H1 (cell line): ENCODE measurements around the gene BAIAP2. TPM values are rescaled to one million over a fixed set of nuclear protein-coding genes. Genes with fewer than 3 reads are reported as not detected.

ENCODE experiments used
- CTCF ChIA-PET: fragments of 300-600 bp; sonication (Branson Sonifier 250); formaldehyde crosslinking; loops from one replicate; lab custom pipeline; 2021; ENCODE audit not compliant: partially characterized antibody; lab: Charles Lee
- POLR2A ChIA-PET: fragments of 300-600 bp; sonication (Branson Sonifier 250); formaldehyde crosslinking; loops from one replicate; lab custom pipeline; 2021; ENCODE audit warnings: inconsistent platforms; ENCODE audit not compliant: partially characterized antibody; lab: Charles Lee
- DNase-seq, 2 experiments: peaks; one replicate each; pipeline versions ENCODE4 v3.0.0 to v3.0.0-alpha.2; 2010 to 2022; ENCODE audit warnings: low spot score in 2 of 2, low read depth in 1 of 2, mixed read lengths in 1 of 2
- FAIRE-seq: peaks from 2 replicates; lab custom pipeline; 2011; peaks lifted over from hg19 to GRCh38; lab: Jason Lieb, UNC
- H2AFZ ChIP-seq: 2 replicates; pipeline ENCODE4 v1.8.1; 2012; ENCODE audit warnings: low read length, inconsistent platforms
- H2AK5ac ChIP-seq: 2 replicates; pipeline ENCODE4 v1.6.1; 2013; ENCODE audit warnings: low read depth, low read length
- H2BK120ac ChIP-seq: replicated peaks from 2 replicates; pipeline ENCODE3; 2013; ENCODE audit warnings: low read depth, low read length, inconsistent platforms
- H2BK12ac ChIP-seq: 2 replicates; pipeline ENCODE4 v1.6.1; 2013; ENCODE audit warnings: low read depth, low read length
- H2BK15ac ChIP-seq: 2 replicates; pipeline ENCODE4 v1.6.1; 2013; ENCODE audit warnings: low read length
- H2BK20ac ChIP-seq: 2 replicates; pipeline ENCODE4 v1.6.1; 2013; ENCODE audit warnings: low read length
- H2BK5ac ChIP-seq: 2 replicates; pipeline ENCODE4 v1.6.1; 2013; ENCODE audit warnings: low read depth, low read length
- H3K14ac ChIP-seq: 2 replicates; pipeline ENCODE4 v1.6.1; 2013; ENCODE audit warnings: inconsistent platforms; ENCODE audit not compliant: insufficient read length
- H3K18ac ChIP-seq: 2 replicates; pipeline ENCODE4 v1.6.1; 2013; ENCODE audit warnings: low read length; ENCODE audit errors: extremely low read depth
- H3K23ac ChIP-seq: 2 replicates; pipeline ENCODE4 v1.6.1; 2013; ENCODE audit warnings: inconsistent platforms; ENCODE audit not compliant: insufficient read length
- H3K23me2 ChIP-seq: 2 replicates; pipeline ENCODE4 v1.6.1; 2013; ENCODE audit warnings: low read depth, low read length
- H3K27ac ChIP-seq: 2 replicates; pipeline ENCODE4 v1.6.1; 2011; ENCODE audit warnings: low read depth, low read length, inconsistent platforms
- H3K27me3 ChIP-seq, 4 experiments: replicated peaks in 1 of 4; 1 replicate in 1 of 4; 2 replicates in 3 of 4; pipeline versions ENCODE4 v1.6.1 to v1.8.1; 2011 to 2013; ENCODE audit warnings: low read length in 3 of 4, mild to moderate bottlenecking in 3 of 4, inconsistent platforms in 2 of 4, mixed read lengths in 2 of 4, moderate library complexity in 1 of 4; ENCODE audit not compliant: control insufficient read depth in 3 of 4, insufficient read depth in 3 of 4; ENCODE audit errors: extremely low read depth in 1 of 4
- H3K36me3 ChIP-seq, 4 experiments: 2 replicates each; pipeline versions ENCODE4 v1.6.1 to v1.8.1; 2011 to 2013; ENCODE audit warnings: mild to moderate bottlenecking in 4 of 4, low read length in 3 of 4, moderate library complexity in 2 of 4, control low read depth in 1 of 4, inconsistent platforms in 1 of 4; ENCODE audit not compliant: insufficient read depth in 4 of 4, control insufficient read depth in 2 of 4
- H3K4ac ChIP-seq: replicated peaks from 2 replicates; pipeline ENCODE3; 2013; ENCODE audit warnings: low read length, low read depth, mixed read lengths, inconsistent platforms; ENCODE audit not compliant: insufficient read length
- H3K4me1 ChIP-seq, 4 experiments: replicated peaks in 1 of 4; 1 replicate in 1 of 4; 2 replicates in 3 of 4; pipeline versions ENCODE4 v1.6.1 to v1.8.1; 2011 to 2013; ENCODE audit warnings: low read length in 3 of 4, inconsistent platforms in 2 of 4, mixed read lengths in 1 of 4; ENCODE audit not compliant: insufficient read depth in 4 of 4, control insufficient read depth in 3 of 4
- H3K4me2 ChIP-seq, 2 experiments: 2 replicates each; pipeline versions ENCODE4 v1.6.1 to v1.8.1; 2011 to 2013; ENCODE audit warnings: low read depth in 2 of 2, low read length in 2 of 2, control low read depth in 1 of 2, inconsistent platforms in 1 of 2, mild to moderate bottlenecking in 1 of 2; ENCODE audit not compliant: insufficient read depth in 1 of 2
- H3K4me3 ChIP-seq, 4 experiments: fragments of 200-600, 300-600 bp in 1 of 4; sonication (generic), shearing (Covaris generic), sonication (Bioruptor Twin) in 1 of 4; 2 replicates each; pipeline versions ENCODE4 v1.5.1 to v1.8.1; 2011 to 2016; ENCODE audit warnings: low read length in 4 of 4, low read depth in 3 of 4, control low read depth in 2 of 4, inconsistent platforms in 2 of 4, mild to moderate bottlenecking in 2 of 4, mixed read lengths in 1 of 4, moderate library complexity in 1 of 4; ENCODE audit not compliant: insufficient read depth in 2 of 4; ENCODE audit errors: extremely low read depth in 1 of 4
- H3K56ac ChIP-seq: replicated peaks from 2 replicates; pipeline ENCODE3; 2013; ENCODE audit warnings: low read depth, mild to moderate bottlenecking, mixed read lengths, low read length, inconsistent platforms; ENCODE audit not compliant: insufficient read length
- H3K79me1 ChIP-seq: 2 replicates; pipeline ENCODE4 v1.6.1; 2013; ENCODE audit warnings: low read depth, low read length, control low read depth
- H3K79me2 ChIP-seq, 2 experiments: 2 replicates each; pipeline versions ENCODE4 v1.6.1 to v1.8.1; 2012 to 2013; ENCODE audit warnings: low read length in 2 of 2, mild to moderate bottlenecking in 2 of 2, inconsistent platforms in 1 of 2; ENCODE audit not compliant: insufficient read depth in 2 of 2, control insufficient read depth in 1 of 2
- H3K9ac ChIP-seq, 4 experiments: replicated peaks in 1 of 4; 1 replicate in 1 of 4; 2 replicates in 3 of 4; pipeline versions ENCODE4 v1.6.1 to v1.8.1; 2011 to 2013; ENCODE audit warnings: low read depth in 3 of 4, low read length in 3 of 4, control low read depth in 2 of 4, mild to moderate bottlenecking in 2 of 4, moderate library complexity in 2 of 4, inconsistent platforms in 1 of 4; ENCODE audit errors: extremely low read depth in 1 of 4
- H3K9me3 ChIP-seq, 2 experiments: 2 replicates each; pipeline versions ENCODE4 v1.6.1 to v1.8.1; 2012 to 2013; ENCODE audit warnings: mild to moderate bottlenecking in 2 of 2, moderate library complexity in 2 of 2, control low read depth in 1 of 2, inconsistent platforms in 1 of 2, low read depth in 1 of 2, low read length in 1 of 2, mixed read lengths in 1 of 2; ENCODE audit not compliant: insufficient read depth in 2 of 2
- H4K20me1 ChIP-seq, 2 experiments: replicated peaks in 1 of 2; 2 replicates each; pipeline versions ENCODE3 to v1.8.1; 2011 to 2013; ENCODE audit warnings: inconsistent platforms in 2 of 2, low read length in 2 of 2, mild to moderate bottlenecking in 1 of 2; ENCODE audit not compliant: insufficient read depth in 2 of 2, control insufficient read depth in 1 of 2
- H4K5ac ChIP-seq: 2 replicates; pipeline ENCODE4 v1.6.1; 2013; ENCODE audit warnings: low read length, low read depth, mixed read lengths, inconsistent platforms; ENCODE audit not compliant: insufficient read length
- H4K8ac ChIP-seq: 2 replicates; pipeline ENCODE4 v1.8.0; 2013; ENCODE audit warnings: mild to moderate bottlenecking, moderate library complexity, low read length, inconsistent platforms; ENCODE audit not compliant: insufficient read depth; ENCODE audit errors: extremely low read depth
- H4K91ac ChIP-seq: replicated peaks from 2 replicates; pipeline ENCODE3; 2013; ENCODE audit warnings: low read length, mixed read lengths, inconsistent platforms; ENCODE audit not compliant: insufficient read length
- ASH2L ChIP-seq: fragments of 200-600, 300-600 bp; sonication (generic); IDR thresholded peaks from one replicate; pipeline ENCODE4 v1.7.1; 2017; ENCODE audit warnings: low read length
- NRF1 ChIP-seq: IDR thresholded peaks from 2 replicates; pipeline ENCODE4 v1.6.1; 2011; ENCODE audit warnings: mild to moderate bottlenecking, low read depth, low read length, improper control_type of control experiment
- WGBS, 2 experiments: shearing (Covaris generic) in 1 of 2; methylation state at CpG; one replicate each; pipeline versions ENCODE4 v1.1.6 to v1.1.7; 2013 to 2015; ENCODE audit warnings: low lambda C conversion rate in 2 of 2, mixed read lengths in 2 of 2, inconsistent platforms in 1 of 2, low coverage in 1 of 2, missing lambda C conversion rate in 1 of 2; ENCODE audit not compliant: insufficient replicate concordance in 2 of 2, insufficient coverage in 1 of 2, insufficient read length in 1 of 2; ENCODE audit errors: extremely low coverage in 1 of 2, missing lambda C conversion rate in 1 of 2; 5-methylcytosine and 5-hydroxymethylcytosine counted together
- polyA plus RNA-seq, 7 experiments: library from polyadenylated mRNA; depleted of rRNA in 3 of 7; stranded (reverse) in 5 of 7; unstranded in 2 of 7; fragments of >200 nt in 5 of 7; fragments of 200-250 nt in 2 of 7; gene quantifications; 1 replicate in 5 of 7; 2 replicates in 1 of 7; 4 replicates in 1 of 7; pipeline versions ENCODE4 v1.2.1 to v1.2.3, GENCODE V29; 2011 to 2013; ENCODE audit warnings: missing spikeins in 2 of 7, mixed read lengths in 2 of 7
- total RNA-seq: library from RNA; stranded (reverse); fragmentation: NEBNext Ultra II Directional; extraction: Animal tissue kit (Norgen Biotek cat#: 25700); gene quantifications from 2 replicates; pipeline ENCODE4 v1.2.1, GENCODE V29; 2021
- TF ChIP-seq, protein P1 (sequence below): IDR thresholded peaks from 2 replicates; pipeline ENCODE4 v1.6.1; 2011; ENCODE audit warnings: low read length, improper control_type of control experiment

Gene BAIAP2
- total and polyA plus RNA-seq, 2 of the 8 experiments (the other 6 are each of a cell fraction or from before 2014, with no cell fraction given) = 10.0 to 22.8 TPM

DNA sequence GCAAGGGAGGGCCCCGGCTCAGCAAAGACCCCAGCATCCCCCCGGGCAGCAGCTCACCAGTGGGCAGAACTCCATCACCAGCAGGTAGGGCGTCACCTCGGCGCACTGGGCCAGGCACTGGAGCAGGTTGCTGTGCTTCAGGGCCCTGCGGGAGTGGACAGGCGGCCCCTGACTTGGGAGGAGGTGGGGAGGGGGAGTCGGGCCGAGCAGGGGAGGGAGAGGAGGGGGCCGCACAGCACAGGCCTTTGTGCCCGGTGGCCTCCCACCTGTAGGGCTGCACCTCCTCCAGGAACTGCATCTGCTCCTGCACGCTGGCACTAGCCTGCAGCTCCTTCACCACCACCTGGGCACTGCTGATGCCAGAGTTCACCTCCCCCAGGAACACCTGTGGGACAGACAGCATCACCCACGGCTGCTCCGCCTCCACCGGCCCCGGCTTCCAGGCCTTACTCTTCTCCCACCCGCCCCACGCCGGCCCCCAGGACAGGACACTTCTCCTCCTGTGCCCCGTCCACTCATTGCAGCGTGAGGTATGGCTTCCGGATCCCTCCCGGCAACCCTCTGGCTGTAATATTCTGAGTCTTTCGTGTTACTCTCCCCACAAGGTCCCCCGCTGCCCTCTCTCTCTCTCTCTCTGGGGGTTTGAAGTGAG is 92.7 kb downstream of the BAIAP2 start:
- no peak overlapping the region for H3K4me3 ChIP-seq
- peaks cover 0 to 5% (median 3%) of the 10 kb centered on the region in 4 experiments; a peak in 3 of 7 replicates for H3K27me3 ChIP-seq
- H3K36me3 ChIP-seq = no peaks in the 10 kb centered on the region
- H3K9ac ChIP-seq = no peak overlapping the region
- POLR2A ChIA-PET = interaction anchor here (1.1 kb wide), 1 partner anchor 80 kb away, joined by 3 read pairs; no protein-coding TSS in a partner anchor
- no peak overlapping the region for H3K56ac ChIP-seq
- H3K18ac ChIP-seq = no peak overlapping the region
- H2BK15ac ChIP-seq = no peak overlapping the region
- no peak overlapping the region for H4K91ac ChIP-seq
- no peak overlapping the region for H2BK120ac ChIP-seq
- no peak overlapping the region for H2BK20ac ChIP-seq
- H4K5ac ChIP-seq = no peak overlapping the region
- no peaks in the 10 kb centered on the region for H3K23me2 ChIP-seq
- H2BK12ac ChIP-seq = no peak overlapping the region
- H2BK5ac ChIP-seq = no peak overlapping the region
- DNase-seq (no peak), FAIRE-seq (no peak)
- no peaks in the 10 kb centered on the region for H3K79me2 ChIP-seq
- no peaks in the 10 kb centered on the region for H3K79me1 ChIP-seq
- no peaks in the 10 kb centered on the region for H3K9me3 ChIP-seq
- CTCF ChIA-PET = interaction anchor here (0.6 to 1.4 kb wide), 3 partner anchors 30 to 1089 kb away, joined by 3 to 4 read pairs (median 3); no protein-coding TSS in a partner anchor
- no peak overlapping the region for H3K4ac ChIP-seq
- WGBS, 2 experiments = 85% methylated on average over 13 of the region's 25 CpGs; no CpG with 5 or more reads in 1 of the 2 experiments
- peaks cover 0 to 3% of the 10 kb centered on the region in 2 experiments for H4K20me1 ChIP-seq
- H3K4me2 ChIP-seq = no peak overlapping the region
- no peak overlapping the region for H3K27ac ChIP-seq
- no peak overlapping the region for H4K8ac ChIP-seq
- no peak overlapping the region for H3K14ac ChIP-seq
- H3K23ac ChIP-seq = no peak overlapping the region
- H3K4me1 ChIP-seq = peaks cover 0 to 11% (median 6%) of the 10 kb centered on the region in 4 experiments; a peak in 5 of 7 replicates
- H2AFZ ChIP-seq = no peak overlapping the region
- H2AK5ac ChIP-seq = no peak overlapping the region
- TF ChIP-seq NRF1 (no peak), ASH2L (no peak)
- TF ChIP-seq, protein P1, sequence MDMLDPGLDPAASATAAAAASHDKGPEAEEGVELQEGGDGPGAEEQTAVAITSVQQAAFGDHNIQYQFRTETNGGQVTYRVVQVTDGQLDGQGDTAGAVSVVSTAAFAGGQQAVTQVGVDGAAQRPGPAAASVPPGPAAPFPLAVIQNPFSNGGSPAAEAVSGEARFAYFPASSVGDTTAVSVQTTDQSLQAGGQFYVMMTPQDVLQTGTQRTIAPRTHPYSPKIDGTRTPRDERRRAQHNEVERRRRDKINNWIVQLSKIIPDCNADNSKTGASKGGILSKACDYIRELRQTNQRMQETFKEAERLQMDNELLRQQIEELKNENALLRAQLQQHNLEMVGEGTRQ = no peak
